GM21447 (cell line): ENCODE measurements around the gene GSK3A.
A peak's percentile ranks its signal among the peaks of the same experiment; 100 is the strongest.
"Not testable (repeated sequence)": the region's sequence is repeated elsewhere in the genome, so short reads cannot be mapped to it uniquely, and the experiment has no call there.

Experiments
- ATAC-seq: cut with Tn5 transposase; IDR thresholded peaks from one replicate; pipeline ENCODE4 v1.9.1; 2021; ENCODE audit not compliant: unreplicated experiment

Gene GSK3A

GRCh38 chr19:42268704-42269477 lies 26.5 kb upstream of the GSK3A start, which contains the start of gene CIC:
TSS of gene CIC (plus strand) at chr19:42269252. CDS start at chr19:42271784, 2,532 bp downstream.
- ATAC-seq: peak; percentile 77

GRCh38 chr19:42268142-42268703 lies 25.8 kb upstream of the GSK3A start:
- ATAC-seq: peak; percentile 48

GRCh38 chr19:42267644-42268141 lies 25.3 kb upstream of the GSK3A start:
- ATAC-seq: no peak

DNA sequence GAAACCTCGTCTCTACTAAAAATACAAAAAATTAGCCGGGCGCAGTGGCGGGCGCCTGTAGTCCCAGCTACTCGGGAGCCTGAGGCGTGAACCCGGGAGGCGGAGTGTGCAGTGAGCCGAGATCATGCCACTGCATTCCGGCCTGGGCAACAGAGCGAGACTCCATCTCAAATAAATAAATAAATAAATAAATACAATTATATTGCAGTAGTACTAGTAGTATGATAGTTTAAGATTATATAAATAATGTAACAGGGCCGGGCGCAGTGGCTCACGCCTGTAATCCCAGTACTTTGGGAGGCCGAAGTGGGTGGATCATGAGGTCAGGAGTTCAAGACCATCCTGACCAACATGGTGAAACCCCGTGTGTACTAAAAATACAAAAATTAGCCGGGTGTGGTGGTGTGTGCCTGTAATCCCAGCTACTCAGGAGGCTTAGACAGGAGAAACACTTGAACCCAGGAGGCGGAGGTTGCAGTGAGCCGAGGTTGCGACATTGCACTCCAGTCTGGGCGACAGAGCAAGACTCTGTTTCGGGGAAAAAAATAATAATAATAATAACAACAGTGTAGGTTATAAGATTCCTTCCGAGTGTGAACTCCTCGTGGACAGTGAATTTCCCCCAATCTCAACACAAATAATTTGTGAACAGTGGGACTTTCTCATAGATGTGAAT lies 24.7 kb upstream of the GSK3A start:
- ATAC-seq: not testable (repeated sequence)

- not testable (repeated sequence) for ATAC-seq
Measured at GRCh38 chr19:42266105-42266504, 23.7 kb upstream of the GSK3A start.

DNA sequence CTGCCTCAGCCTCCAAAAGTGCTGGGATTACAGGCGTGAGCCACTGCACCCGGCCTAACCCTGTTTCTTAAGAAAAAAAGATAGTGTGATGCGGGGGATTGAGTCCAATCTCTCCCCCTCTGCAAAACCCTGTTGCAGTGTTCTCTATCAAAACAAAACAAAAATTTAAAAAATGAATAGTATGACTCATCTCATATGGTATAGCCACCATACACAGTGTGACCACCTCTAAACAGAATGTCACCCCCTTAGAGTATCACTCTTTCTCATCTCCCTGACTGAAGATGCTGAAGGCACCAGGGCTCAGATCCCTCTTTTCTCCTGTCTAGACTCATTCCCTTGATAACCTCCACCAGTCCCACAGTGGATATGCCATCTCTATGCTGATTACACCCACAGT lies 19.4 kb upstream of the GSK3A start:
- ATAC-seq: no peak

DNA sequence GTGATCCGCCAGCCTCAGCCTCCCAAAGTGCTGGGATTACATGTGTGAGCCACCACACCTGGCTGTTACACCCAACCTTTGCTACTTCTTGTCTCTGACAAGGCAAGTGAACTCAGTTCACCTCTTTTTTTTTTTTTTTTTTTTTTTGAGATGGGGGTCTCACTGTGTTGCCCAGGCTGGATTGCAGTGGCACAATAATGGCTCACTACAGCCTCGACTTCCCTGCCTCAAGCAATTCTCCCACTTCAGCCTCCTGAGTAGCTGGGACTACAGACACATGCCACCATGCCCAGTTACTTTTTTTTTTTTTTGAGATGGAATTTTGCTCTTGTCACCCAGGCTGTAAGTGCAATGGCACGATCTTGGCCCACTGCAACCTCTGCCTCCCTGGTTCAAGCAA lies 15.4 kb upstream of the GSK3A start:
- not testable (repeated sequence) for ATAC-seq

- no peak for ATAC-seq
Measured at GRCh38 chr19:42255766-42256745, 13.7 kb upstream of the GSK3A start.

- peak; percentile 52 for ATAC-seq
Measured at GRCh38 chr19:42254850-42255765, 12.7 kb upstream of the GSK3A start, which contains the start of gene ERF. TSS of gene ERF (minus strand) at chr19:42255128. CDS start at chr19:42254999, 129 bp downstream.

DNA sequence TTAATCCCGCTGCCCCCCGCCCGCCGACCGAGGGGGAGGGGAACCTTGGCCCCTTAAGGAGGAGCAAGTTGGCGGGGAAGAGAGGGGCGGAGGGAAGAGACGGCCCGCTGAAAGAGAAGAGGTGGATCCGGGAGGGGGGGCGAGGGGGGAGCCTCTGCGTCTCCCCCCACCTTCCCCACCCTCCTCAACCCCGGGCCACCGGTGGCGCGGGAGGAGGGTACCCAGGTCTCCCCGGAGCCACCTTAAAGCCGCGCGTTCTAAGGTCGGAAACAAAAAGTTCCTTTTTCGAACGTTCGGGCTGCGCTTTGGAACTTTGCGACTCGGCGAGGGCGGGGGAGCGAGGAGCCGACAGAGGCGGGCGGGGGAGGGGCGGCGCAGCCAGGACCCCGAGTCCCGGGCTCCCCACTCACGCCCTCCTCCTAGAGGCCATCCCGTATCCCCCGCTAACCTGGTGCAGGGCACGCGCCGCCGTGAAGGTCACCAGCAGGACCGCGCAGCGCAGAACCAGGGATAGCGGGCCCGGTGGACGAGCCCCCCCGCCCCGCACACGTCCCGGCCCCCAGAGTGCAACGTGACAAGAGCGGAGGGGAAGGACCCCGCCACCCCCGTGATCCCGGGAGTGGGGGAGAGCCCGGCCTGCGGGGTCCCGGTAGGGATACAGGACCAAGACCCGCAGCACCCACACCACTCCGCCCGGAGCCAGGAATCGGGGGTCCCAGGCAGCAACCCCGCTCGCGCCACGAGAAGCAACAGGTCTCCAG lies 11.9 kb upstream of the GSK3A start:
- peak; percentile 30 for ATAC-seq

- peak; percentile 7 for ATAC-seq
Measured at GRCh38 chr19:42253245-42254088, 11.1 kb upstream of the GSK3A start.

DNA sequence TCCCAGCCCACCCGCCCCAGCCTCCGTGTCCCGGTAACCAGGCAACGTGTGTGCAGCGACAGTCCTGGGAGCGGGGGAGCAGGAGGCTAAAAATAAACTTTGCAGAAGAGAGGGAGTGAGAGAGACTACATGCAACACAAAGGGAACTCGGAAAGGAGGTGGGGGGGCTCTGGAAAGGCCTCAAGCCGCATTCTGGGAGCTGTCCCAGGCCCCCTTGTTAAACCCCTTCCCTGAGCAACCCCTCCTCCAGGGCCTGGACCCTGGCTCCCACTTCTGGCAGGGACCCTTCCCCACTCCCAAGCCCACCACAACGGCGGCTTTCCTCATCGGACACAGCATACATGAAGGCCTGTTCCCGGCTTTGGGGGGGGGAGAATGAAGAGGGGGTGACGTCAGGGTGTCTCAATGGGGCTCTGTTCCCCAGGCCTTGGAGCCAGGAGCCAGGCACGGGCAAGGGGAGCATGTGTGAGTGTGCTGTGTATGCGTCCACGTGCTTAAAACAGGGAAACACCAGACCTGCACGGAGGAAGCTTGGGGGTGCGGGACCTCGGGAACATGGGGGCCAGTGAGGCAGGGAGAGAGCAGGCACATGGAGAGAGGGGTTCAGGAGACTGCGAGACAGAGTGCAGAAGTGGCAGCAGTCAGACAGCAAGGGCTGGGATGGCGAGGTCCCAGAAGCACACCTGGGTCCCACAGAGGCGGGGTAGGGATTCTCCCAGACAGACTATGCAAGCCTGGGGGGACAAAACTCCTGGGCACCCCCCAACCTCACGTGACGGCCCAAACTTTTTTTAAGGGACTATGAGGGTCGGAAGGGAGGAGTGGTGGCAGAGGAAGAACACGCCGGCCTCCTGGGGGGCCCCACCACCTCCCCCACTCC lies 10.2 kb upstream of the GSK3A start:
- no peak for ATAC-seq

DNA sequence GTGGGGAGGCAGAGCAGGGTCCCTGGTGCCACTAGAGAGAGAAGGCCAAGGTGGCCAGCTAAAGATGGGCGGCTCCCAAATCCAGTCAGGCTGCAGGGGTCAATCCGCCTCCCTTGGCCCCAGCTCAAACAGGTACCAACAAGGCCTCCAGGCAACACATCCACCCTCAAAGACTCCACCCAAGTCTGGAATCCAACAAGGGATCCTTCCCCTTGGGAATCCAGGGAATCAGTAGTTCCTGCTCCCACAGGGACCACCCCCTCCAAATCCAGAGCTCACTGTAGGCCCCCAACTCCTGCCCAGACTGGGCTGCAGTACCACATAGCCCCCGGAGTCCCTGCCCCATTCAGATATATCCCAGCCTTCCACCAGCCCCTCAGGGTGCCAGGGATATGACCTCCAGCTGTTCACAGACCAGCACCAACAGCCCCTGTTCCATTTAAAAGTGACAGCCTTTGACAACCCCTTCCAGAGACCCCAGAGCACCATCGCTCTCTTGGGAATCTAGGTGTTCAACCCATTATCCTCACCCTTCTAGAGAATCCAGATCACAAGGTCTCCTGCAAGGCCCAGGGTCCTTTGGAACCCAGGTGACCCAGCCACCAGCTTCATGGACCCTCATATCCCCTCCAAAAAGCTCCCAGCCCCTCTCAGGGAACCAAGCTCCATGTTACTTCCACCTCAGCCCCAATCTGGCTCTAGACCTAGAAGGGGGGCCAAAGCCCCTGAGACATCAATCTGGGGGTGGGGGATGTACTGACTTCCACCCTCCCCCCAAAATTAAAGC lies 9.4 kb upstream of the GSK3A start:
- no peak for ATAC-seq

DNA sequence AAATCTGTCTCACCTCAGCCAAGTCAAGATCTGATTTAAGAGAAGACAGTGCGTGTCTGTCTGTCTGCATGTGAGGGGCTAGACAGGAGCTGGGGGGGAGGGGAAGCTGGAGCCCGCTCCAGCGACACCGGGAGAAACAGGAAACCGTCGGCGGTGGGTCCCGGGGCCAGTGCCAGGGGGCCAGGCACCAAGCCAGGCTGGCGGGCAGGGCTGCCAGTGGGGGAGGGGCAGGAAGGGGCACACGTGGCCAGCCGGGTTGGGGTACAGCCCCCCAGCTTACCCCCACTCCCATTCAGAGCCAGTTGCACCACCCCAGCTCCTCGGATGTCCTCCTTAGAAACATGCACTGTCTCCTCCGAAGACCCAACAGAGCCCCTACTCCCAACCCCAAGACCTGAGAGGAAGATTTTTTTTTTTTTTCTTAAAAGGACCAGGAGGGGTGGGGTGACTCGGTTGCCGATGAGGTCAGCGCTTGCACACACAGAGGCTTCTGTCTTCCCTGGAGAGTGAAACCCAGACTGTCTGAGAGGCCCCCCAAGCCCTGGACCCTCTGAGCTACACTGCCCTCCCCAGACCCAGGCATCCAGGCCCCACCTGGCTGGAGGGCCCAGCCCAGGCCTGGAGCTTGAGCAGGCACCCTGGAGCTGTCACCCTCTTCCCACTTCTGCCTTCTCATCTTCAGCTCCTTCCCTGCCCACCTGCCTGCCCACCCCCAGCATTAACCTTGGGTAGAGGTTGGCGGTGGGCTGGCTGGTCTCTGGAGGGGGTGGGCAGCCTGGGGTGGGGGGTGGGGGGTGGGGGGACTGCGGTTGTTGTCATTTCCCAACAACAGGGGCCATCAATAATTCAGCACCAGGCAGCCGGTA lies 8.5 kb upstream of the GSK3A start:
- ATAC-seq: no peak

GRCh38 chr19:42250183-42250665 lies 7.8 kb upstream of the GSK3A start:
- ATAC-seq: no peak
